ENCODE data around the gene ITPRIPL2.

DNA sequence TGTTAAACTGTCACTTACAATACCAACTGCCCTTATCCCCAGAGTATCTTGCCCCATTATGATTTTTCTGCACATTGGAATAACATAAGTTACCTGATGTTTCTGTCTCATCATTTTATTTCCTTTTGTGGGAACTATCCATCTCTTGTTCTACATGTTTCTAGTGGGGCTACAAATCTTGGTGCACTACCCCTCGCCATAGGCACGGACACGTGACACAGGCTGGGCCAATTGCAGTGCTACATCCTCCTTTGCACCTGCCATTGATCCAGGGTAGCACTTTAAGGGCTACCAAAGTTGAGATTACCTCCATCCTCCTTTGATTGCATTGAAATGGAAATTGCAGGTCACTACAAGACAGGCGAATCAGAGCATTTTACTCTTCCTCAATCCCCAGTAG, 40.1 kb downstream of the ITPRIPL2 start:
- TF ChIP-seq, protein P1, sequence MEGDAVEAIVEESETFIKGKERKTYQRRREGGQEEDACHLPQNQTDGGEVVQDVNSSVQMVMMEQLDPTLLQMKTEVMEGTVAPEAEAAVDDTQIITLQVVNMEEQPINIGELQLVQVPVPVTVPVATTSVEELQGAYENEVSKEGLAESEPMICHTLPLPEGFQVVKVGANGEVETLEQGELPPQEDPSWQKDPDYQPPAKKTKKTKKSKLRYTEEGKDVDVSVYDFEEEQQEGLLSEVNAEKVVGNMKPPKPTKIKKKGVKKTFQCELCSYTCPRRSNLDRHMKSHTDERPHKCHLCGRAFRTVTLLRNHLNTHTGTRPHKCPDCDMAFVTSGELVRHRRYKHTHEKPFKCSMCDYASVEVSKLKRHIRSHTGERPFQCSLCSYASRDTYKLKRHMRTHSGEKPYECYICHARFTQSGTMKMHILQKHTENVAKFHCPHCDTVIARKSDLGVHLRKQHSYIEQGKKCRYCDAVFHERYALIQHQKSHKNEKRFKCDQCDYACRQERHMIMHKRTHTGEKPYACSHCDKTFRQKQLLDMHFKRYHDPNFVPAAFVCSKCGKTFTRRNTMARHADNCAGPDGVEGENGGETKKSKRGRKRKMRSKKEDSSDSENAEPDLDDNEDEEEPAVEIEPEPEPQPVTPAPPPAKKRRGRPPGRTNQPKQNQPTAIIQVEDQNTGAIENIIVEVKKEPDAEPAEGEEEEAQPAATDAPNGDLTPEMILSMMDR (IDR thresholded peaks at IDR 0.05): no peak
- TF ChIP-seq POLR2A (IDR thresholded peaks at IDR 0.05): no peak
